Stimulated activated CD4-positive, alpha-beta T cell treated with anti-CD3 and anti-CD28 coated beads, TNF-alpha, amount 100 ng/mL, for 48 hours (primary cell): ENCODE measurements around the gene CCL24.
"Not testable (repeated sequence)": the region's sequence is repeated elsewhere in the genome, so short reads cannot be mapped to it uniquely, and the experiment has no call there.

Source experiments
- DNase-seq, 3 donors: peaks; one replicate each; pipeline ENCODE4 v3.0.0-alpha.2; 2020; ENCODE audit warnings: low read depth in 3 of 3

The CCL24 gene

DNA sequence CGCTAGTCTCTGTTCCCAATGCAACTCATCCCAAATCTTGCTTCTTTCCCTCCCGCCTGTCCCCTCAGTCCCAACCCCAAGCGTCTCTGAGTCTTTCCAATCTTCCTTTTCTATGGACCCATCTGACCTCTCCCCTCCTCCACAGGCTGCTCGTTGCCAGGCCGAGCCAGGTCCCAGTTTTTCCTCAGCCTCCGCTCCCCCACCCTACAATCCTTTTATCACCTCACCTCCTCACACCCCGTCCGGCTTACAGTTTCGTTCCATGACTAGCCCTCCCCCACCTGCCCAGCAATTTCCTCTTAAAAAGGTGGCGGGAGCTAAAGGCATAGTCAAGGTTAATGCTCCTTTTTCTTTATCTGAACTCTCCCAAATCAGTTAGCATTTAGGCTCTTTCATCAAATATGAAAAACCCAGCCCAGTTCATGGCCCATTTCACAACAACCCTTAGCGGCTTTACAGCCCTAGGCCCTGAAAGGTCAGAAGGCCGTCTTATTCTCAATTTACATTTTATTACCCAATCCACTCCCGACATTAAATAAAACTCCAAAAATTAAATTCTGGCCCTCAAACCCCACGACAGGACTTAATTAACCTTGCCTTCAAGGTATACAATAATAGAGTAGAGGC lies 32.8 kb downstream of the CCL24 start:
- DNase-seq = not testable (repeated sequence)

DNA sequence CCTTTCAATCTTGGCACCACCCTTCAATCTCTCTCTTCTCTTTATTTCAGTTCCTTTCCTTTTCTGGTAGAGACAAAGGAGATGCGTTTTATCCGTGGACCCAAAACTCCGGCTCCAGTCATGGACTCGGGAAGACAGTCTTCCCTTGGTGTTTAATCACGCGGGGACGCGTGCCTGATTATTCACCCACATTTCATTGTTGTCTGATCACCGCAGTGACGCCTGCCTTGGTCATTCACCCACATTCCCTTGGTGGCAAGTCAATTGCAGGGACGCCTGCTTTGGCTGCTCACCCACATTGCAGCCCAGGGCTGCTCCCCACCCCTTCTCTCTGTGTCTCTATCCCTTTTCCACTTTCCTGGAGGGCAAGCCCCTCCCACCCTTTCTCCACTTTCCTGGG lies 34.1 kb downstream of the CCL24 start:
- not testable (repeated sequence) for DNase-seq

DNA sequence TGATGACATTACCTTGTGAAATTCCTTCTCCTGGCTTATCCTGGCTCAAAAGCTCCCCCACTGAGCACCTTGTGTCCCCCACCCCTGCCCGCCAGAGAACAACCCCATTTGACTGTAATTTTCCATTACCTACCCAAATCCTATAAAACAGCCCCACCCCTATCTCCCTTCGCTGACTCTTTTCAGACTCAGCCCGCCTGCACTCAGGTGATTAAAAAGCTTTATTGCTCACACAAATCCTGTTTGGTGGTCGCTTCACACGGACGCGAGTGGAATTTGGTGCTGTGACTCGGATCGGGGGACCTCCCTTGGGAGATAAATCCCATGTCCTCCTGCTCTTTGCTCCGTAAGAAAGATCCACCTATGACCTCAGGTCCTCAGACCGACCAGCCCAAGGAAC lies 34.6 kb downstream of the CCL24 start:
- not testable (repeated sequence) for DNase-seq

DNA sequence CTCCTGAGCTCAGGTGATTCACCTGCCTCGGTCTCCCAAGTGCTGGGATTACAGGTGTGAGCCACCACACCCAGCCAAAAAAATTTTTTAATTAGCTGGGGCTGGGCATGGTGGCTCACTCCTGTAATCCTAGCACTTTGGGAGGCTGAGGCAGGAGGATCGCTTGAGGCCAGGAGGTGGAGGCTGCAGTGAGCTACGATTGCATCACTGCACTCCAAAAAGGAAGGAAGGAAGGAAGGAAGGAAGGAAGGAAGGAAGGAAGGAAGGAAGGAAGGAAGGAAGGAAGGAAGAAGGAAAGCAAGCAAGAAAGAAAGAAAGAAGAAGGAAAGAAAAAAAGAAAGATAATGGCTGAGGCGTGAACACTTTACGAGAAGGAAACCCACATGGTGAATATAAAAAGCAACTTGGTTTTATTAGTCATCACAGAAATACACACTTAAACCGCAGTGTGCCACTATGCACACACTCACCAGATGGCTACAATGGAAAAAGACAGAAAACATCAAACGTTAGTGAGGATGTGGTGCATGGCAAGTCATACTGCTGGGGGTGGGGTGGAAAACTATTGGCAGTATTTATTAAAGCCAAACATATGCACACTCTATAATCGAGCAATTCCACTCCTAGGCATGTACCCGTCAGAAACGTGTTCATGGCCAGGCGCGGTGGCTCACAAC lies 37.2 kb downstream of the CCL24 start:
- DNase-seq = peak; percentile 32 to 58 (median 58)

DNA sequence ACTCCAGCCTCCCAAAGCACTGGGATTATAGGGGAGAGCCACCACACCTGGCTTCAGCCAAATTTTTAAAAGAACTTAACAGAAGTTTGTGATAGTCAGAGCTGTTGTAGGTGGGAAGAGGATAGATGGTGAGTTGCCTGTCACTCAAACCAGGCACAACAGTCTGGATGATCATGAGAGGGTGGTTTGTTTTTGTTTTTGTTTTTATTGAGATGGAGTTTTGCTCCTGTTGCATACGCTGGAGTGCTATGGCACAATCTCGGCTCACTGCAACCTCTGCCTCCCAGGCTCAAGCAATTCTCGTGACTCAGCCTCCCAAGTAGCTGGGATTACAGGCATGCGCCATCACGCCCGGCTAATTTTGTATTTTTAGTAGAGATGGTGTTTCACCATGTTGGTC lies 39.6 kb downstream of the CCL24 start:
- not testable (repeated sequence) for DNase-seq

DNA sequence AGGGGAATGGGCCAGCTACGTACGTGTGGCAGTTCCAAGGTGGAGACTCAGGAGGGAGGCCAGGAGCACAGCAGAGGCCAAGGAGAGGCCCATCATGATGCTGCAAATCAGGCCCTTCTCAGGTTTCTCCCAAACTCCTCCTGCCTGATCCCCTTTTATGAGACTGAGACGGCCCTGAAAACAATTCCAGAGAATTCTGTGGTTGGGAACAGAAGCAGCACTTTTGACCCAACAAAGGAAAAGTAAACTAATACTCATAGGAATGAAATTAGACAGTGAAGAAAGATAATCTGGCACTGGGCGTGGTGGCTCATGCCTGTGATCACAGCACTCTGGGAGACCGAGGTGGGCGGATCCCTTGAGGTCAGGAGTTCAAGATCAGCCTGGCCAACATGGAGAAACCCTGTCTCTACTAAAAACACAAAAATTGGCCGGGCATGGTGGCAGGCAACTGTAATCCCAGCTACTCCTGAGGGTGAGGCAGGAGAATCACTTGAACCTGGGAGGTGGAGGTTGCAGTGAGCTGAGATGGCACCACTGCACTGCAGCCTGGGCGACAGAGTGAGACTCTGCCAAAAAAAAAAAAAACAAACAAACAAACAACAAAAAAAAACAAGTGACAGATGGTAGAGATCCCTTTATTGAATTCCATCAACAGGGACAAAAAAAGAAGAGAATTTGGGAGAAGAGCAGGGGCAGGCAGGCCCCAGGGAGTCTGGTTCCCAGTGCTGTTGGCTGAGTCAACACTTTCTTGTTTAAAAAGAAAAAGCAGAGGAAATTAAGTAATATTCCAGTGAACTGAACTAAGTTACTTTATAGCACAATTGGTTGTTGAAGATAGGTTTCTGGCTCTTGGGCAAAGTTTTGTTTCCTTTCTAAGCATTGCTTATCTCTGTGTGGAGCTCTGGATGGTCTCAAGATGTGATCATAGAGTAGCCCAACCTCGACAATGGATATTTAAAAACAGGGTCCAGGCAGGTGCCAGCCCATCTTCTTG lies 41.2 kb downstream of the CCL24 start, which contains the start of gene CCL26:
Gene CCL26 (minus strand): TSS at position 131 of the 997 bp plus-strand sequence. CDS start 35 bp downstream, at position 96.
- DNase-seq = no peak

DNA sequence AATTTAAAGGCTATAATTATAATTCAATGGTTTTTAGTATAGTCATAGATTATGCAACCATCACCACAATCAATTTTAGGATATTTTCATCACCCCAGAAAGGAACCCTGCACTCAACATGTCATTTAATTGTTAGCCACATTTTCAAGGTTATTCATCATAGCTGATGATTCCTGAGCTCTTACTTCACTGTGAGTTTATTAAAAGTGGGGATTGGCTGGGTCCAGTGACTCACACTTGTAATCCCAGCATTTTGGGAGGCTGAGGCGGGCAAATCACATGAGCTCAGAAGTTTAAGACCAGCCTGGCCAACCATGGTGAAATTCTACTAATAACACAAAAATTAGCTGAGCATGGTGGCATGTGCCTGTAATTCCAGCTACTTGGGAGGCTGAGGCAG lies 42.4 kb downstream of the CCL24 start:
- no peak for DNase-seq

DNA sequence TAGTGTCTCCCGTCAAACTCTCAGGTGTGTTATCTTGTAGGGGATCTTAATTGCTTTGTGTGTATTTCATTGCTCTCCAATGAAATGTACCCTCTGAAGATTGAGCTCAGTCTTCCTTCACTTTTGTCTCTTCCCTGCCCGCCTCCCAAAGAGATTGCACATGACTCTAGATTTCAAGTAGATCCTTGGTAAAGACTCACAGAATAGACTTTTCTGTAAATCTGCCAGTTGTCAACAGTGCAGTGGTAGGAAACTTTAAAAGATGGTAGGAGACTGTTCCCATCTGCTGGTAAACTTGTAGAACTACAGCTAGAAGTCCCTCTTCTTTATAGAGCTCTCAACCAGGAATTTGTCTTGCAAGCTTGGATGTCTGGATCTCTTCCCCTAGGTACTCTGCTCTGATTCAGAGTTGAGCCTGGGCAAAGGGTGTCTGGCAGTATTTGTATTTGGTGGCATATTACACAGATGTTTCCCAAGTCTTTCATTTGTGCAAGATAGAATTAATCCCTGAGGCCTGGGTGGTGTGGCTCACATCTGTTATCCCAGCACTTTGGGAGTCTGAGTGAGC lies 51.2 kb downstream of the CCL24 start:
- no peak for DNase-seq

DNA sequence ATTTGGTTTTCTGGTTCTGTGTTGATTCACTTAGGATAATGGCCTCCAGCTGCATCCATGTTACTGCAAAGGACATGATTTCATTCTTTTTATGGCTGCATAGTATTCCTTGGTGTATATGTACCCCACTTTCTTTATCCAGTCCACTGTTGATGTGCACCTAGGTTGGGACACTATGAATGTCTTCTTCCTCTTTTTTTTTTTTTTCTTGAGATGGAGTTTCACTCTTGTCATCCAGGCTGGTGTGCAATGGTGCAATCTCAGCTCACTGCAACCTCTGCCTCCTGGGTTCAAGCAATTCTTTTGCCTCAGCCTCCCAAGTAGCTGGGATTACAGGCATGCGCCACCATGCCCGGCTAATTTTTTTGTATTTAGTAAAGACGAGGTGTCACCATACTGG lies 51.8 kb downstream of the CCL24 start:
- DNase-seq = not testable (repeated sequence)
